Cardiac muscle cell (in vitro differentiated cells and primary cell): ENCODE data around the gene CRAMP1. TPM values are rescaled to one million over a fixed set of nuclear protein-coding genes. Genes with fewer than 3 reads are reported as not detected.

Source experiments
- DNase-seq, 2 donors: peaks; one replicate each; pipeline versions ENCODE4 v3.0.0 to v3.0.0-alpha.2; 2010 to 2017; ENCODE audit warnings: low read depth in 1 of 2, low spot score in 1 of 2
- H3K27ac ChIP-seq: fragments of 200-600 bp; sonication (generic); 2 replicates; pipeline ENCODE4 v1.5.1; 2016
- H3K27me3 ChIP-seq: fragments of 200-600 bp; sonication (generic); 2 replicates; pipeline ENCODE4 v1.6.0; 2016; ENCODE audit warnings: control low read depth
- H3K36me3 ChIP-seq: fragments of 200-600 bp; sonication (generic); 2 replicates; pipeline ENCODE4 v1.5.1; 2016; ENCODE audit warnings: control low read depth
- H3K4me1 ChIP-seq: fragments of 200-600 bp; sonication (generic); 2 replicates; pipeline ENCODE4 v1.8.1; 2017; ENCODE audit warnings: low read depth, mild to moderate bottlenecking, mixed run types
- H3K4me3 ChIP-seq: fragments of 200-600 bp; sonication (generic); 2 replicates; pipeline ENCODE4 v1.5.1; 2016; ENCODE audit warnings: mild to moderate bottlenecking
- H3K9me3 ChIP-seq: fragments of 200-600 bp; sonication (generic); 2 replicates; pipeline ENCODE4 v1.5.1; 2017; ENCODE audit warnings: low read depth, mild to moderate bottlenecking, control low read depth
- polyA plus RNA-seq: library from polyadenylated mRNA; unstranded; fragments of >200 nt; fragmentation: Nextera tagmentation; extraction: Ambion mirVana; gene quantifications from 2 replicates; pipeline ENCODE4 v1.2.1, GENCODE V29; 2016
- total RNA-seq: library from RNA; depleted of rRNA; stranded (reverse); fragments of >200 nt; gene quantifications from 2 replicates; pipeline ENCODE4 v1.2.3, GENCODE V29; 2016
- TF ChIP-seq, protein P1 (sequence below): IDR thresholded peaks from 2 replicates; pipeline ENCODE4 v1.5.1; 2012; ENCODE audit warnings: low read depth, mild to moderate bottlenecking, low read length

The CRAMP1 gene
- total and polyA plus RNA-seq, 2 experiments from 2014 or later = 7.7 to 15.3 TPM

DNA sequence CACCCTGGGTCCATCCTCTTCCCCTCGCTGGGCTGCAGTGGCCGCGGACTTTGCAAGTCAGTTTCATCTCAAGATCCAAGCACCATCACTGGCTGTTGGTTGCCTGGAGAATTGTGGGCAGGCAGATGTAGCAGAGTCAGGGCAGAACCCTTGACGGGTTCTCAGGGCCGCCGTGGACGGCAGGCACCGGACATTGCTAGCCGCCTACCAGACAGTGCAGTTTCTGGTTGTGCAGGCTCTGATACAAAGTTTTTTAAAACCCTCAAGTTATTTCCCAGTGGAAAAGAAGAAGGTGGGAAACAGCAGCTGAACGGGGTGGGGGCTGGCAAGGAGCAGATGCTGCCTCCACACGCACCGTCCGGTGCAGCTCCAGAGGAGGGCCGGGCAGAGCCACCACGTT, 97.2 kb downstream of the CRAMP1 start:
- no peaks in the 10 kb centered on the region for H3K27me3 ChIP-seq
- peaks cover 37% of the 10 kb centered on the region for H3K4me1 ChIP-seq
- TF ChIP-seq, protein P1, sequence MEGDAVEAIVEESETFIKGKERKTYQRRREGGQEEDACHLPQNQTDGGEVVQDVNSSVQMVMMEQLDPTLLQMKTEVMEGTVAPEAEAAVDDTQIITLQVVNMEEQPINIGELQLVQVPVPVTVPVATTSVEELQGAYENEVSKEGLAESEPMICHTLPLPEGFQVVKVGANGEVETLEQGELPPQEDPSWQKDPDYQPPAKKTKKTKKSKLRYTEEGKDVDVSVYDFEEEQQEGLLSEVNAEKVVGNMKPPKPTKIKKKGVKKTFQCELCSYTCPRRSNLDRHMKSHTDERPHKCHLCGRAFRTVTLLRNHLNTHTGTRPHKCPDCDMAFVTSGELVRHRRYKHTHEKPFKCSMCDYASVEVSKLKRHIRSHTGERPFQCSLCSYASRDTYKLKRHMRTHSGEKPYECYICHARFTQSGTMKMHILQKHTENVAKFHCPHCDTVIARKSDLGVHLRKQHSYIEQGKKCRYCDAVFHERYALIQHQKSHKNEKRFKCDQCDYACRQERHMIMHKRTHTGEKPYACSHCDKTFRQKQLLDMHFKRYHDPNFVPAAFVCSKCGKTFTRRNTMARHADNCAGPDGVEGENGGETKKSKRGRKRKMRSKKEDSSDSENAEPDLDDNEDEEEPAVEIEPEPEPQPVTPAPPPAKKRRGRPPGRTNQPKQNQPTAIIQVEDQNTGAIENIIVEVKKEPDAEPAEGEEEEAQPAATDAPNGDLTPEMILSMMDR = no peak
- H3K9me3 ChIP-seq = no peaks in the 10 kb centered on the region
- DNase-seq = no peak
- H3K27ac ChIP-seq = peak overlapping the region; percentile 62
- H3K4me3 ChIP-seq = no peak overlapping the region
- H3K36me3 ChIP-seq = no peaks in the 10 kb centered on the region

DNA sequence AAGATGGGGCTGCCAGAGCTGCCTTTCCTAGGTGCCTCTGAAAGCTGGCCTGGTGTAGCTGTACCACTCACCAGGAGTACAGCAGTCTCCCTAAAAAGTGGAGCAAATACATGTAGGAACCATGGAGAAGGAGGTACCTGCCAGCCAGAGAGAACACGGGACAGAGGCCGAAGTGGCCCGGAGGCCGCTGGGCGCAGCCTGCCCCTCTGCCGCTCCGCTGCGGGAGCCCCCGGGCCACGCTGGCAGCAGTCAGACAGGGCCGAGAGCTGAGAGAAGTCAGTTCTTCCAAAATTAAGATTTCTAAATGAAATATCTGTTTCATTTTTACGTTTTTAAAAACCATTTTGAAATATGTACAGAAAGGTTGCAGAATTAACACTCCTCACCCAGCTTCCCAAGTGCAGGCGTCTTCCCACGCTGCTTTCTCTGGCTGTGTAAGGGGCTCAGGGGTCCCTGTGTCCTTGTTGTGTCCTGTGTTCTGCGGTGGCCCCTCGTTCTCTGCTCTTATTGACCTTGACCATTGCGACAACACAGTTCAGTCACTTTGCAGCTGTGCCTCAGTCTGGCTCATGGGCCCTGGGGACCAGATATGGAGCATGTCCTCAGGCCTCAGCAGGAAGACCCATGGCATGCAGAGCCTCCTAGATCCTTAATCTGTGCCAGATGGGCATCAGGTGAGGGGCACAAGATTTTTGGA, 98.8 kb downstream of the CRAMP1 start:
- TF ChIP-seq, protein P1 = no peak
- H3K27me3 ChIP-seq = no peaks in the 10 kb centered on the region
- no peaks in the 10 kb centered on the region for H3K9me3 ChIP-seq
- H3K36me3 ChIP-seq = no peaks in the 10 kb centered on the region
- H3K27ac ChIP-seq = no peak overlapping the region
- H3K4me3 ChIP-seq = no peak overlapping the region
- peaks cover 35% of the 10 kb centered on the region for H3K4me1 ChIP-seq
- DNase-seq = no peak

DNA sequence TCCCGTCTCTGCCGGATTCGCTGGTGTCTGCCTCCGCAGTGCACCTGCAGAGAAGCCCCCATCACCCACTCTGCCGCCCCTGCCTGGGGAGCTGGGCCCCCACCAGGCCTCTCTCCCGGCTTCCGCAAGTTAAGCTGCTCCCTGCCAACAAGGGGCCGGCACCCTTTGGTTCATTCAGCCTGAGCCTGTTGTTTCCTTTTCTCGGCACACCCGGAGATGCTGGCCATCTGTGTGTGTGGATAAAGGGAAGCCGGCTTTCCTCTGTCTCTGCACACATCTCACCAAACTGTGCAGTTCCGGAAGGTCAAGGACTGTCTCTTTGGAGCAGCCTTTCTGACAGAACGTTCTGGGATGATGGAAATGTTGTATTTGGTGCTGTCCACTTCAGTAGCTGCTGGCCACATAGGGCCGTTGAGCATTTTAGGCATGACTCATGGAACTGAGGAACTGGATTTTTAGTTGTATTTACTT, 100.7 kb downstream of the CRAMP1 start:
- no peaks in the 10 kb centered on the region for H3K36me3 ChIP-seq
- H3K27ac ChIP-seq = peak overlapping the region; percentile 30
- DNase-seq = no peak
- H3K4me3 ChIP-seq = no peak overlapping the region
- no peaks in the 10 kb centered on the region for H3K9me3 ChIP-seq
- no peaks in the 10 kb centered on the region for H3K27me3 ChIP-seq
- TF ChIP-seq, protein P1 = no peak
- H3K4me1 ChIP-seq = peaks cover 26% of the 10 kb centered on the region

DNA sequence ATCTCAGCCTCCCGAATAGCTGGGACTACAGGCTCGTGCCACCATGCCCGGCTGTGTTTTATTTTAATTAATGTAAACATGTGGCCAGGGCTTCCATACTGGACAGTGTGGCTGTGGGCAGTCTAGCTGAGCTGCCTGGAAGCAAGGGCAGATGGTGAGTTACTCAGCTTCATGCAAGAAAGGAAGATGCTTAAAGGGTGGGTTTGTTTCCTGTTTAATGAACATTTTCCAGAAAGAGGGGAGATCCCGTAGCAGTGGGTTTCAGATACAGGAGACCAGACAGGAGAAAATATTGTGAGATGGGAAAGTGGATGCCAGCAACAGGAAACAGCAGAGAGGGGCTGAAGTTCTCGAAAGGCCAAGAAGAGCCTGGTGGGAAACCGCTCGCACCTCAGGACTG, 101.2 kb downstream of the CRAMP1 start:
- Histone ChIP-seq H3K27ac (no peak overlapping the region), H3K4me1 (peaks cover 21% of the 10 kb centered on the region), H3K27me3 (no peaks in the 10 kb centered on the region), H3K4me3 (no peak overlapping the region), H3K36me3 (no peaks in the 10 kb centered on the region), H3K9me3 (no peaks in the 10 kb centered on the region)
- TF ChIP-seq, protein P1 = no peak
- no peak for DNase-seq

DNA sequence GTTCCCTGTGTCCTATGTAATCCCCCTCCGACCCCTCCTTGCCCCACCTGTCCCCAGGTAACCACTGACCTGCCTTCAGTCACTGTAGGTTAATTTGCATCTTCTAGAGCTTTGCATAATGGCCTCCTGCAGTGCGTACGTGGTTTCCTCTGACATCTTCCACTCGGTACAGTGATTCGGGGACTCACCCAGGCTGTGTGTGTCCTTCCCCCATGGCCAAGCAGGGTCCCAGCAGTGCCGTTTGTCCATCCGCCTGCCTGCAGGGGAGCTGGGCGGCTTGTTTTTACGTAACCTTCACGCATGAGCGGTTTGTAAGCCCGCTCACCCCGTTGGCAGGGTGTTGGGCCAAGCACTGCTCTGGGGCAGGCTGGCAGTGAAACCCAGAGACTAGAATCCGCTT, 101.8 kb downstream of the CRAMP1 start:
- TF ChIP-seq, protein P1 = no peak
- Histone ChIP-seq H3K4me3 (no peak overlapping the region), H3K27me3 (no peaks in the 10 kb centered on the region), H3K27ac (no peak overlapping the region), H3K4me1 (peaks cover 15% of the 10 kb centered on the region), H3K9me3 (no peaks in the 10 kb centered on the region), H3K36me3 (no peaks in the 10 kb centered on the region)
- DNase-seq = no peak
